ENCODE measurements around the gene CARM1. TPM values are rescaled to one million over a fixed set of nuclear protein-coding genes. Genes with fewer than 3 reads are reported as not detected.
A peak's percentile ranks its signal among the peaks of the same experiment; 100 is the strongest.
"Not testable (repeated sequence)": the region's sequence is repeated elsewhere in the genome, so short reads cannot be mapped to it uniquely, and the experiment has no call there.

CARM1 gene
- total RNA-seq (2014; rRNA removed; shearing (Covaris generic)), result 33.8 and 47.1 TPM in 2 replicates
- 76.8 and 93.2 TPM in 2 replicates for polyA plus RNA-seq (2015; cell fraction: cytosol; rRNA removed)
- polyA plus RNA-seq (2015; cell fraction: nucleus; rRNA removed), result 53.8 and 64.1 TPM in 2 replicates

- peak; percentile 98 for DNase-seq (ENCODE audit: low read depth)
These were observed at the start of gene CARM1 for GRCh38 chr19:10870955-10871603. Gene CARM1 (plus strand): TSS chr19:10871553. CDS start chr19:10871703, 150 bp downstream.

- no peak for DNase-seq (ENCODE audit: low read depth)
These were observed 47.7 kb upstream of the CARM1 start for GRCh38 chr19:10823690-10824089.

GRCh38 chr19:10826231-10826630 is 45.1 kb upstream of the CARM1 start:
- no peak for DNase-seq (ENCODE audit: low read depth)

GRCh38 chr19:10826846-10827245 is 44.5 kb upstream of the CARM1 start:
- DNase-seq (ENCODE audit: low read depth), result no peak

GRCh38 chr19:10828981-10829821 is 42.2 kb upstream of the CARM1 start:
- no peak for DNase-seq (ENCODE audit: low read depth)

GRCh38 chr19:10829967-10830366 is 41.4 kb upstream of the CARM1 start:
- no peak for DNase-seq (ENCODE audit: low read depth)

- no peak for DNase-seq (ENCODE audit: low read depth)
These were observed 41.0 kb upstream of the CARM1 start for GRCh38 chr19:10830370-10830769.

- DNase-seq (ENCODE audit: low read depth), result no peak
These were observed 40.2 kb upstream of the CARM1 start for GRCh38 chr19:10830931-10831779.

- no peak for DNase-seq (ENCODE audit: low read depth)
These were observed 39.1 kb upstream of the CARM1 start for GRCh38 chr19:10831987-10832938.

- DNase-seq (ENCODE audit: low read depth), result no peak
These were observed 38.4 kb upstream of the CARM1 start for GRCh38 chr19:10832939-10833296.

- no peak for DNase-seq (ENCODE audit: low read depth)
These were observed 36.1 kb upstream of the CARM1 start for GRCh38 chr19:10835089-10835753.

GRCh38 chr19:10835754-10836478 is 35.4 kb upstream of the CARM1 start, which contains the start of gene TMED1:
Gene TMED1 (minus strand): TSS chr19:10836212. CDS start chr19:10836191, 21 bp downstream.
- peak; percentile 98 for DNase-seq (ENCODE audit: low read depth)

- DNase-seq (ENCODE audit: low read depth), result no peak
These were observed 34.6 kb upstream of the CARM1 start for GRCh38 chr19:10836479-10837330.

GRCh38 chr19:10837649-10838048 is 33.7 kb upstream of the CARM1 start:
- not testable (repeated sequence) for DNase-seq (ENCODE audit: low read depth)

GRCh38 chr19:10838377-10838776 is 33.0 kb upstream of the CARM1 start:
- no peak for DNase-seq (ENCODE audit: low read depth)

- DNase-seq (ENCODE audit: low read depth), result no peak
These were observed 32.0 kb upstream of the CARM1 start for GRCh38 chr19:10839114-10840050.

- no peak for DNase-seq (ENCODE audit: low read depth)
These were observed 28.6 kb upstream of the CARM1 start for GRCh38 chr19:10842788-10843187.
